AG10803 (cell line): ENCODE data around the gene NOS1.

Experiments used
- DNase-seq: peaks from one replicate; pipeline ENCODE4 v3.0.0; 2010; ENCODE audit warnings: low read depth
- H3K4me3 ChIP-seq: 2 replicates; pipeline ENCODE4 v1.5.1; 2011; ENCODE audit warnings: mild to moderate bottlenecking, low read length, control low read depth
- TF ChIP-seq, protein P1 (sequence below): conservative IDR thresholded peaks from 2 replicates; pipeline ENCODE4 v1.5.1; 2011; ENCODE audit warnings: mild to moderate bottlenecking, low read length, control low read depth, inconsistent platforms

Gene NOS1

GRCh38 chr12:117361347-117361751, at the start of gene NOS1:
NOS1 (minus strand) TSS chr12:117361626; CDS start chr12:117331069, 30,557 bp downstream.
- TF ChIP-seq, protein P1, sequence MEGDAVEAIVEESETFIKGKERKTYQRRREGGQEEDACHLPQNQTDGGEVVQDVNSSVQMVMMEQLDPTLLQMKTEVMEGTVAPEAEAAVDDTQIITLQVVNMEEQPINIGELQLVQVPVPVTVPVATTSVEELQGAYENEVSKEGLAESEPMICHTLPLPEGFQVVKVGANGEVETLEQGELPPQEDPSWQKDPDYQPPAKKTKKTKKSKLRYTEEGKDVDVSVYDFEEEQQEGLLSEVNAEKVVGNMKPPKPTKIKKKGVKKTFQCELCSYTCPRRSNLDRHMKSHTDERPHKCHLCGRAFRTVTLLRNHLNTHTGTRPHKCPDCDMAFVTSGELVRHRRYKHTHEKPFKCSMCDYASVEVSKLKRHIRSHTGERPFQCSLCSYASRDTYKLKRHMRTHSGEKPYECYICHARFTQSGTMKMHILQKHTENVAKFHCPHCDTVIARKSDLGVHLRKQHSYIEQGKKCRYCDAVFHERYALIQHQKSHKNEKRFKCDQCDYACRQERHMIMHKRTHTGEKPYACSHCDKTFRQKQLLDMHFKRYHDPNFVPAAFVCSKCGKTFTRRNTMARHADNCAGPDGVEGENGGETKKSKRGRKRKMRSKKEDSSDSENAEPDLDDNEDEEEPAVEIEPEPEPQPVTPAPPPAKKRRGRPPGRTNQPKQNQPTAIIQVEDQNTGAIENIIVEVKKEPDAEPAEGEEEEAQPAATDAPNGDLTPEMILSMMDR = no peak
- no peak within 1 kb of the TSS for H3K4me3 ChIP-seq
- DNase-seq = no peak

DNA sequence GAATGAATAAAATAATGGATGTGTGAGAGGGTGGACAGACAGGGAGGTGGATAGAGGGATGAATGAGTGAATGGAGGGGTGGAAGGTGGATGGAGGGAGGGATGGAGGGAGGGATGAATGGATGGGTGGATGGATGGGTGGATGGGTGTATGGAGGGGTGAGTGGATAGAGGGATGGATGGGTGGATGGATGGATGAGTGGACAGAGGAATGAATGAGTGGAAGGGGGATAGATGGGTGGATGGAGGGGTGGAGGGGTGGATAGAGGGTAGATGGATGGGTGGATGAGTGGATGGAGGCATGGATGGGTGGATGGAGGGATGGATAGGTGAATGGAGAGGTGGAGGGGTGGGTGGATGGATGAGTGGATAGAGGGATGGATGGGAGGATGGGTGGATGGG, 47.9 kb upstream of the NOS1 start:
- TF ChIP-seq, protein P1 = no peak
- DNase-seq = no peak
- no peak overlapping the region for H3K4me3 ChIP-seq

DNA sequence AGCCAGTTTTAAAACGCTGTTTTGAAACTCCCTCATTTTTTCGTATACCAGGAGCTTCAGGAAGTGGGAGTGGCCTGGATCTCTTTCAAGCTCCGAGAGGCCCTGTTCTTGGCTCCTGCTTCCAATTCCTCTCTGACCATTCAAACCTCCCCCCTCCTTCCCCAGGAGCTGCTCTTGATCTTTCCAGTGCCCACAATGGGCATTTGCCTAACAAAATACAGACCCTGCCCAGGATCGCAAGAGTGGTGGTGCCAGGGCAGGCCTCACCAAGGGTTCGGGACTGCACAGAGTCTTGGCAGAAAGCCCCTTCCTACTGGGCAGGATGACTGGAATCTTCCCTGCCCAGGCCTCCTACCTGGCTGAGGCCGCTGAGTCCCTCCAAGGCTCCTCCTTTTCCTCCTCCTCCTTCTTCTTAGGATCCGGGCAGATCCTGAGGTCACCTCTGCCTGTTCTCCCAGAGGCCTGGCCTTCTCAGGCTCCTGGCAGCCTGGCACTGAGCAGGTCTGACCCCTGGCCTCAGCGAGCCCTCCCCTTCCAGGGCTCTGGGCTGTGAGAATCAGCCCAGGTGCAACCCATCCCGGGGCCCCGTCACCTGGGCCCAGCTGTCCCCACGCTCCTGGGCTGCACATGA, 46.9 kb upstream of the NOS1 start:
- H3K4me3 ChIP-seq = no peak overlapping the region
- peak; percentile 84 for DNase-seq
- TF ChIP-seq, protein P1 = no peak

DNA sequence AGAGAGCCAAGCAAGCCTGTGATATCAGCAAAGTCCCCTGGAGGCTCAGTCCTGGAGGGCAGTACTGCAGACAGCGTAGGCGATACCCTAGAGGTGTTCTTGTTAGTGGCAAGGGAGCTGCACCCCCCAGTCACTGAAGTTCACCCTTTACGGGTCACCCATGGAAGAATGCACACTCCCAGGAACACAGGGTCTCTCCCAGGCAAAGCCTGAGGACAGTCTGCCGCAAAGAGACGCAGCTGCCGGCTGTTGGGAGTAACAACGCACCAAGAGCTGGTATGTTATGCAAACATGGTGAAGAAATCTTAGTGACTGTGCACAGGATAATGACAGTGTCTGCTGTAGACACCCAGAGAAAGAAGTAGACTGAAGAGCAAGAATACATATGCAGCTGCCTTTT, 43.5 kb upstream of the NOS1 start:
- no peak overlapping the region for H3K4me3 ChIP-seq
- DNase-seq = no peak
- TF ChIP-seq, protein P1 = no peak

GRCh38 chr12:117404203-117404853, 42.9 kb upstream of the NOS1 start:
- H3K4me3 ChIP-seq = no peak overlapping the region
- peak; percentile 11 for DNase-seq
- TF ChIP-seq, protein P1 = no peak

DNA sequence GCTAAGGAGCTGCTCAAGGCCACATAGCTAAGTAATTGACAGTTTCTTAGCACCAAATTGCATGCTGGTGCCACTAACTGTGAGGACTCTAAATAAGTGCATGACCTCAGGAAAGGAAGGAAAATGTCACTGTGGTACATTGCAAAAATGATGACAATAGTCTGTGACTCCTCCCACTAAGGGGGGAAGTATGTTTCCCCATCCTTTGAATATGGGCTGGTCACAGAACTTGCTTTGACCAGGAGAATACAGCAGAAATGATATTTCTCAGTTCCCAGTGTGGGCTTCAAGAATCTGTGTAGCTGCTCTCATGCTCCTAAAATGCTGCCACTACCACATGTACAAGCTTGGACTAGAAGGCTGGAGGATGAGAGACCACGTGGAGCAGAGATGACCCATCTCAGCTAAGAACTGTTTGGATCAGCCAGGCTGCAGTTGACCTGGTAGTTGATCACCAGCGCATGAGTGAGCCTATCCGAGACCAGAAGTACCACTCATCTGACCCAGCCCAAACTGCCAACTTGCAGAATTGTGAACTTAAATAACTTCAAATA, 42.2 kb upstream of the NOS1 start:
- H3K4me3 ChIP-seq = no peak overlapping the region
- DNase-seq = no peak
- TF ChIP-seq, protein P1 = no peak

GRCh38 chr12:117402363-117402762, 40.9 kb upstream of the NOS1 start:
- TF ChIP-seq, protein P1 = no peak
- no peak for DNase-seq
- no peak overlapping the region for H3K4me3 ChIP-seq
